Urothelium cell line (cell line): Measurements from ENCODE around the gene SLC39A11.
"Not testable (repeated sequence)": the region's sequence is repeated elsewhere in the genome, so short reads cannot be mapped to it uniquely, and the experiment has no call there.

Source experiments
- DNase-seq: peaks from one replicate; pipeline ENCODE4 v3.0.0; 2011; ENCODE audit warnings: low spot score, mixed read lengths
- FAIRE-seq: peaks from 2 replicates; lab custom pipeline; 2011; peaks lifted over from hg19 to GRCh38; lab: Jason Lieb, UNC

Gene SLC39A11

DNA sequence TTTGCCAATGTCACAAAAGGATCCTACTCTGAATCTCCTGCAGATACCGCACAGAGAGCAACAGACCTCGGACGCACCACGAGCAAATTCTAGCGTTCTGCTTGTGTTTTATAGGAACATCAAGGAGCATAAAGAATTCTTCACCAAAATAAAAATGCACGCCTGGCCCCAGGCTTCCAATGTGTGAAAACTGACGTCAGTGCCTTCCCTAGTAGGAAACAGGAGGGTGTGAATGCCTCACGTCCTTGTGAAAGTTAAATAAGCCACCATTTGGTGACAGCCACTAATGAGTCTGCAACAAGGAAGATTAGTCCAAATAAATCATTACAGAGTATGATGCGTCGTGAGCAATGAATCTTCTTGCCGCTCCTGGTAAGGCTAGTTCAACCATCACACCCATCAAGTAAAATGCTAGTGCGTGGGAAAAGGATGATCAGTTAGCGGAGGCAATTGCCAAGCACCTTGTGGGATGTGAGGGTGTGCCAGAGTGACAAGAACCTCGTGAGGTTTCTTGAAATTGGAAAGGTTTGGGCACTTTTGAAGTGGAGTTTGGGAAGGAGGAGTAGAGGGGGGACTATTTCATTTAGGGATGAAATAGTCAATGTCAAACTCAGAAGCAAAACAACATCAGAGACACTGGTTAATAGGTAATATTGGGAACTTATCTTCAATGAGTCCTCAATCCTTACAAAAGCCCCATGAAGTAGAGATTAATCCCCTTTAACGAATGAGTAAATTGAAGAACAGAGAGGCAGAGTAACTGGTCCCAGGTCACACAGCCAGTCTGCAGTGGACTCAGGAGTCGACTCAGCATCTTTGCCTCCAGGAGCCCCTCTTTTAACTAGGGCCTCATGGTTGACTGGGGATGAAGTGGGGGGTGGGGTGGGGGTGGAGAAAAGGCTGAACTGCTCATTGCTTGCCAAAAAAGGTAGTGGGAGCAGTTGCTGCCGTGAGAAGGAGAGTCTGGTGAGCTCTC lies 238.8 kb downstream of the SLC39A11 start:
- DNase-seq (no peak), FAIRE-seq (no peak)

DNA sequence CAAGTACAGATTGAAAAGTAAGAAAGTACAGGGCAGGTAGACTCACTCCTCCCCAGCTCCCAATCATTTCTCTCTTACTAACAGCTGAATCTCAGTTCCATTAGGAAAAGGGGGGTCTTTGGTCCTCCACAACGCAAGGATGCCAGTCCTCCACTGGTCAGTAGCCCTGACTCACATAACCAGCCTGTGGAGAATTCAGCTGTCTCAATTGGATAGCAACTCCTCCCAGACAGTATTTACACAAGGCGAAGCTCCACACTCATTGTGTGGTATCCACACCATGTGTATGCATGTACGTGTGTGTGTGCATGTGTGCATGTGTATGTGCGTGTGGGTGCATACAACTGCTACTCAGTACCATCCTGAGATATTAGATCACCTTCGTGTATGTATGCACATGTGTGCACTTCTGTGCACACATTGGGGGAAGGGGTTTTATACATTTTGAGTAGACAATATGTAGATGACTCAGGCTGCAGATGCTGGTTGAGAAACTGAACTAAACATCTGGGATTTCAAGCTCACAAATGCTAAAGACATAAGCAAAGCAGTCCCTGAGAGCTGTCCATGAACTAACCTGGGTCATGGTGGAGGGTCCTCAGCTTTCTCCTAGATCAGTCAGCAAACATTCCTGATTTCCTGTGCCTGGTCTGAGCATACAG lies 240.1 kb downstream of the SLC39A11 start:
- no peak for DNase-seq
- peak; percentile 91 for FAIRE-seq

DNA sequence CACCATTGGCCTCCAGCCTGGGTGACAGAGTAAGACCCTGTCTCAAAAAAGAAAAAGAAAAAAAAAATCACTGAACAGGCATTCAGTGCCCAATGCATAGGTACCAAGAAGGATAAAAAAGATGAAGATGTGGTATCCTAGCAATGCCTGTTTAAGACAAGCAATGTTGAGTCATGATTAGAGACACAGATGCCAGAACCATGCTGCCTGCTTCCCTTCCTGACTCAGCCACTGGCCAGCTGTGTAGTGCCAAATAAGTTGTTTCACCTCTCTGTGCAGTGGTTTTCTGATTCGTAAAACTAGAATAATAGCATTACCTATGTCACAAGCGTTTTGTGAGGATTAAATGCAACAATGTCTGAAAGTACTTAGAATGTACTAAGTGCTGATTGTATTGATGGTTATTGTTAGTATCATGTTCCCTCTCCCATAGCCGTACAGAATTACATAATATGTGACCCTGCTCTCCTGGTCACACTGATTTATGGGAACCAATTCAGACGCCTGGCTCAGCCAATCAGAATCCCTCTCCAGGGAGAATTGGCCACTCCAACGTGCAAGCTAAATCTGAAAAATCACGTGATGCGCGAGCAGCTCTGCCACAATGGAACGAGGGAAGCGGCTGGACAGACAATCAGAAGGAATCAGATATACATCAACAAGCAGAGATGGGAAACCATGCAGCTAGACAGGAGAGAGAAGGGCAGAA lies 241.9 kb downstream of the SLC39A11 start:
- FAIRE-seq (peak; percentile 85), DNase-seq (no peak)

DNA sequence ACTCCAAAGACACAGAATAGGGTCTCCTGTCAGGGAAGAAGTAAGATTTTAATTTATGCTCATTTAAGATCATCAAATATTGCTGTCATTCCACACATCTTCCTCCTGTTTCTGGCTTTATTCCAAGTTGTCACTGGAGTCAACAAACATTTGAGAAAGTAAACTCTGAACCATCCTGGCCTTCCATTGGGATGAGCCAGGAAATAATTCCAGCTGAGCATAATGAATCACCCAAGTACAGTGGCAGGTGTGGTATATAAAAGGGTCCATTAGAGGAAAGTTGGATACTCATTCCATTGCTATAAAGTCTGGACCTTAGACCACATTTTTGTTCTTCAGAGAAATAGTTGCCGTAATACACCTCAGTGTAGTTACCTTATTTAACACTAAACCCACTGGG lies 246.1 kb downstream of the SLC39A11 start:
- DNase-seq: no peak
- no peak for FAIRE-seq

DNA sequence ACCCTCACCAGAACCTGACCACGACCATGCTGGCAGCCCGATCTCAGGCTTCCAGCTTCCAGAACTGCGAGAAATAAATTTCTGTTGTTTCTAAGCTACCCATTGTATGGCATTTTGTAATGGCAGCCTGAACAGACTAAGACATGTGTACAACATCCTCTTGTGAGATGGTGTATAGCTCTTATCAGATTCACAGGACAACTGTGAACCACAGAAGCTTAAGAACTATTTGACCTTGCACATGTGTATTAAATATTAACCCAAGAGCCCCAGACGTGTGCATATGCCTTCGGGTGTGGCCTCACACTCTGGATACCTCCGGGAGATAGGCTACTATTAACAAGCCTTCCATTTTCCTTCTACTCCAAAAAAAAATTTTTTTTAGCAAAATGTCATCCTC lies 248.9 kb downstream of the SLC39A11 start:
- DNase-seq (no peak), FAIRE-seq (peak; percentile 13)

DNA sequence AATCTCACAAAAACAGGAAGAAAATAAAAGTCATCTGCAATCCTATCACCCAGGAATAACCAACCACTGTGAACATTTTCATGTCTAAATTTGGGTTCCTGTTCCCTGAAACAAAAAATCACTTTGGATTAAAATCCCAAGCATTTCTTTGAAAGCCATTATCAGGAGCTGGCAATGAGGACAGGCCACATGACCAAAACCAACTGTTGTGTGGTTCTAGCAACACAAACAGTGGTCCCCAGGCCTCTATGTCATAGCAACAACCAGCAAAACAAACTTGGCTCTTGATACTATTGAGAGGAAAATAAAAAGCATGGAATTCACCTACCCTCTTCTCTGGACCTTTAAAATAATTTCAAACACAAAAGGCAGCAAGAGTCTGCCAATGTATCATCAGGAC lies 252.5 kb downstream of the SLC39A11 start:
- no peak for FAIRE-seq
- DNase-seq: no peak

DNA sequence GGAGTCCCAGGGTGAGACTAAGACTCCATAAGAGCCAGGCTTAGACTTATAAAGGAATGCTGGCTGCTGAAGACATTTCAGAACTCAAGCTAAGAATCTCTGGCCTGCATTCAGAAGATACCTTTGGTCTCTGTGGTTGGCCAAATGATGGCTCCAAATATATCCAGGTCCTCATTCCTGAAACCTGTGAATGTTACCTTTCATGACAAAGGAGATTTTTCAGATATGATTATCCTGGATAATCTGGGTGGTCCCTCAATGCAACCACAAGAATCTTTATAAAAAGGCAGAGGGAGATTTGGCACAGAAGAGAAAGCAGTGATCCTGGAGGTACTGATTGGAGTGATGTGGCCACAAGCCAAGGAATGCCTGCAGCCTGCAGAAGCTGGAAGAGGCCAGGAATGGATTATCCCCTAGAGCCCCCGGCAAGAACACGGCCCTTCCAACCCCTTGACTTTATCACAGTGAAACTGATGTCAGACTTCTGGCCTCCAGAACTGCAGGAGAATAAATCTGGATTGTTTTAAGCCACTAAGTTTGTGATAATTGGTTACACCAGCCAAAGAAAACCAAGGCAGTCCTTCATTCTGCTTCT lies 253.3 kb downstream of the SLC39A11 start:
- FAIRE-seq: no peak
- no peak for DNase-seq

DNA sequence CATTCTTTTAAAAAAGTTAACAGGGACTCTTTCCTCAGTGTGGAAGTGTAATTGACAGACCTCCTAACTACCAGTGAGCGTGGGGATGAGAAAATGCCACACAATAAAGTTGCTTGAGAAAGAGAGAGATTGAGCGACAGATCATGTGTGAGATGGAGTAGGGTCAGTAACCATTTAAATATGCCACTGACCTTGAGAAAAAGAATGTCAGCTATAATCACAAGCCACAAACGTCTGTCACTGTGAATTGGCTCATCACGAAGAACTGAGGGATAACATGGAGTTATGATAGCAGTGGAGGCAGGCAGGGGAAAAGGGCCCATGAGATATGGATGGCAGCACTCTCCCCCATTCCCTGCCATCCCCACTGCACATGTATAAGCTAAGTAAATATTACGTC lies 253.9 kb downstream of the SLC39A11 start:
- DNase-seq (no peak), FAIRE-seq (peak; percentile 61)

DNA sequence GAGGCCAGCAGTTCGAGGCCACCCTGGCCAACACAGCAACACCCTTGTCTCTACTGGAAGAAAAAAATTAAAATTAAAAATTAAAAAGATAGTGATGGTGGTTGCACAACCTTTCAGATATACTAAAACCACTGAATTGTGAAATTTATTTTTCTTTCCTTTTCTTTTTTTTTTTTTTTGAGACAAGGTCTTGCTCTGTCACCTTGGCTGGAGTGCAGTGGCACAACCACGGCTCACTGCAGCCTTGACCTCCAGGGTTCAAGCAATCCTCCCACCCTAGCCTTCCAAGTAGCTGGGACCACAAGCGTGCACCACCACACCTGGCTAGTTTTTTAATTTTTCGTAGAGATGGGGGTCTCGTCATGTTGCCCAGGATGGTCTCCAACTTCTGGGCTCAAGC lies 254.4 kb downstream of the SLC39A11 start:
- FAIRE-seq (peak; percentile 40), DNase-seq (no peak)

DNA sequence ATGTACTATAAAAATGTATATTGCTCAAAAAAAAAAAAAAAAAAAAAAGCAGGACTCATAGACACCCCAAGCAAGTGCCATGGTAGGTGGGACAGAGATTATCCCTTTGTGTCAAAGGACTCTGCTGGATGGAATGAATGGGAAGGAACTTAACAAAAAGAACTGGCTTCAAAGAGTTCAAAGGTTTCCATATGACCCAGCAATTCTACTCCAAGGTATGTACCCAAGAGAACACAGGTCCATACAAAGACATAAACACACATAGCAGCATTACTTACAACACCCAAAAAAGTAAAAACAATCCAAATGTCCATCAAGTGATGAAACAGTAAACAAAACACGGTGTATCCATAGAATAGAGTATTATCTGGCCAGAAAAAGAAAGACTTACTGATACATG lies 255.2 kb downstream of the SLC39A11 start:
- no peak for DNase-seq
- no peak for FAIRE-seq

DNA sequence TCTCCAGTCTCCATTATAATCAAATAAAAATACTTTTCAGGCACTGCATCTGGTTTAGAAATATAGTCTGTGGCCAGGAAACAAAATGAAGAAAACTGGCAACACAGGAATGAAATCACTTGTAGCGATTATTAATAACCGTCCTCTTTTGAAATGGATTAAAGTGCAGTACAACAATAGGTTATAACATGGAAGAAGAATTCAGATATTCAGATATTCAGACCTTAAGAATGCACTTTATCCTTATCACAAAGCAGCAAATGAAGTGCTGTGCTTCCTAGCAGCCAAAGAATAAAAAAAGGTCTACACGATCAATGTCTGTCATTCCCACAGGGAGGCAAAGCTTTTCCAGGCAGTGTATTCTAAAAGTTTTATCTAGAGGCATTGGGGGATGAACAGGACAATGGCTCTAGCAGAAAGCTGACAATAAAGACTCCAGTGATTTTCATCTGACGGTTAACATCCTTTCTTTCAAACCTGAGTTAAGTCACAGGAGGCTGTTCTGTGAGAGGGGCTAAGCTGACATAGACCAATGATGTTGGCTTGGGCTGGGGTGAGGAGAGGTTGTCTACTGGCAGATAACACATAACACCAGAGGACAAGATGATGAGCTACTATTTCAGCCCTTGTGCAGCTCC lies 259.2 kb downstream of the SLC39A11 start:
- FAIRE-seq: peak; percentile 77
- DNase-seq: no peak

DNA sequence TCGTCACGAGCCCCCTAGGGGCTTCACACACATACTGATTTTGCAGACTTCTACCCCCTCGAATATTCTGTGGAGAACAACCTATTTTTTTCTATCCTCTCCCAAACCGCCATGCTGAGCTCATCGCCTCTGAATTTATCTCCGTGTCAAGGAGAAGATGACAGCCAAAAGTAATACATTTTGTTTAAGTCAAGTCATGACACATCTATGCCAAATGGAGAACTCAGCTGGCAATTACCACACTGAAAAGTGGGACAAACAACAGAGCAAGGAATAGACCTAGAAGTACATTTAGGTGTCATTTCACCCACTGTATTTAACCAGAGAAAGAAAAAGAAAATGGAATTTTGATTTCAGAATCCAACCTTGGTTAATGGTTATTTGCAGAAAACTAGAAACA lies 260.2 kb downstream of the SLC39A11 start:
- FAIRE-seq: no peak
- no peak for DNase-seq

DNA sequence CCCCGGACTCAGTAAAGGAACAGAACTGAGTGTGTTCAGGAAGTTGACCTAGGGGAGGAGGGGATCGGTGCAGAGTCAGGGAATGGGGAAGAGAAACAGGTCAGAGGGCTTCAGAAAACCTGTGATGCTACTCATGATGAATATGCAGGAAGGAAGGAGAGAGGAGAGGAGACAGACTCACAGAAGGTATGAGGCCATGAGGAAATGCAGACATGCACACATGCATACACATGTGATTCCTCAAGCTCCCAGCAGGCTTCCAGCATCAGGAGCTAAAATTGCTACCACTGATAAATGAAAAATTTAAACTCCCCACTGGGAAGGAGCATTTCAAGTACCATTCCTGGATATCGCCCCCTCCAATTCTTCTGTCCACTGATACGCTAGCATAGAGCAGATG lies 262.6 kb downstream of the SLC39A11 start:
- no peak for FAIRE-seq
- DNase-seq: no peak

DNA sequence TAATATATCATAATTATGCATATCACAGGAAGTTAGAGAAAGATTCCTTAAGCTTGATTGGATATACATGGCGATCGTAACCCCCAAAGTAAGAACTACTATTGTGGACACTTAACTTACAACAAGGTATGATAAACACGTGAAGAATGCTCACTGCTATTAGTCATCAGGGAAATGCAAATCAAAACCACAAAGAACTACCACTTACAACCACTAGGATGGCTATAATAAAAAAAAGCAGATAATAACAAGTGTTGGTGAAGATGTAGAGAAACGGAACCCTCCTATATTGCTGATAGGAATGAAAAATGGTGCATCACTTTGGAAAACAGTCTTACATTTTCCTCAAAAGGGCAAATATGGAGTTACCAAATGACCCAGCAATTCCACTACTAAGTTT lies 265.9 kb downstream of the SLC39A11 start:
- DNase-seq: peak; percentile 71

DNA sequence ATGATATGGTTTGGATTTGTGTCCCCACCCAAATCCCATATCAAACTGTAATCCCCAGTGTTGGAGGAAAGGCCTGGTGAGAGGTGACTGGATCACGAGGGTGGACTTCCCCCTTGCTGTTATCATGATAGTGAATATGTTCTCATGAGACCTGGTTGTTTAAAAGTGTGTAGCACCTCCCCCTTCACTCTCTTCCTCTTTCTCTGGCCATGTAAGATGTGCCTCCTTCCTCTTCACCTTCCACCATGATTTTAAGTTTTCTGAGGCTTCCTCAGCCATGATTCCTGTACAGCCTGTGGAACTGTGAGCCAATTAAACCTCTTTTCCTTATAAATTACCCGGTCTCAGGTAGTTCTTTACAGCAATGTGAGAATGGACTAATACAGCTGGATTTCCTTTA lies 266.4 kb downstream of the SLC39A11 start:
- FAIRE-seq: peak; percentile 89
- not testable (repeated sequence) for DNase-seq

More for the DNA sequence above, 265.9 kb downstream of the SLC39A11 start:
- FAIRE-seq: peak; percentile 79

DNA sequence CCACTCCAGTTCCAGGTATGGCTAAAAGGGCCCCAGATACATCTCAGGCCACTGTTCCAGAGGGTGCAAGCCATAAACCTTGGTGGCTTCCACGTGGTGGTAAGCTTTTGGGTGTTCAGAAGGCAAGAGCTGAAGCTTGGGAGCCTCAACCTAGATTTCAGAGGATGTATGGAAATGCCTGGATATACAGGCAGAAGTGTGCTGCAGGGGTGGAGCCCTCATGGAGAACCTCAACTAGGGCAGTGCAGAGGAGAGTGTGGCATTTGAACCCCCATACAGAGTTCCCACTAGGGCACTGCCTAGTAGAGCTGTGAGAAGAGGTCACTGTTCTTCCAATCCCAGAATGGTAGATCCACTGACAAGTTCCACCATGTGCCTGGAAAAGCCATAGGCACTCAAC lies 267.3 kb downstream of the SLC39A11 start:
- FAIRE-seq: no peak

DNA sequence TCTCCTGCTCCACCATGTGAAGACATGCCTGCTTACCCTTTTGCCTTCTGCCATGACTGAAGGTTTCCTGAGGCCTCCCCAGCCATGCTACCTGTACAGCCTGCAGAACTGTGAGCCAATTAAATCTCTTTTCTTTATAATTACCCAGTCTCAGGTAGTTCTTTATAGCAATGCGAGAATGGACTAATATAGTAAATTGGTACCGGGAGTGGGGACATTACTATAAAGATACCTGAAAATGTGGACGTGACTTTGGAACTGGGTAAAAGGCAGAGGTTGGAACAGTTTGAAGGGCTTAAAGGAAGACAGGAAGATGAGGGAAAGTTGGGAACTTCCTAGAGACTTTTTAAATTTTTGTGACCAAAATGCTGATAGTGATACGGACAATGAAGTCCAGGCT lies 268.2 kb downstream of the SLC39A11 start:
- not testable (repeated sequence) for DNase-seq
- peak; percentile 70 for FAIRE-seq

More for the DNA sequence above, 267.3 kb downstream of the SLC39A11 start:
- no peak for DNase-seq

DNA sequence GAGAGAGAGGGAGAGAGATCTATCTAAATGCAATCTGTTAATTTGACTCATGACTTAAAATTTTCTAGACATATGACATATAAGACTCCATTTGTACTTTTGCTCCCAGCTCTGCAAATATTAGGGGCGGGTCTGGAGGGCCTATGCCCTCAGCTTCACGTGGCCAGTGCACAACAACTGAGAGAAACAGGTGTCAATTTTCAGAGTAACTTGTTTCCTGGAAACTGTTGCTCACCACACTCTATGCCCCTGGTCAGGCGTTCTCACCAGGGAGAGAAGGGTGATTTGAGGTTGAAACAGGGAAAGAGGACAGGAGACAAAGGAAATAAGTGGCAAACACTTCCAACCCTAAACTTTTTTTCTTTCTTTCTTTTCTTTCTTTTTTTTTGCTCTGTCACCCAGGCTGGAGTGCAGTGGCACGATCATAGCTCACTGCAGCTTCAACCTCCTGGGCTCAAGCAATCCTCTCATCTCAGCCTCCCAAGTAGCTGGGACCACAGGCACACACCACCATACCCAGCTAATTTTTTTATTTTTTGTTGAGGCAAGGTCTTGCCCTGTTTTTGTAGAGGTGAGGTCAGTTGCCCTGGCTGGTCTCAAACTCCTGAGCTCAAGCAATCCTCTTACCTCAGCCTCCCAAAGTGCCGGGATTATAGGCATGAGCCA lies 270.0 kb downstream of the SLC39A11 start:
- FAIRE-seq: no peak
- DNase-seq: no peak

DNA sequence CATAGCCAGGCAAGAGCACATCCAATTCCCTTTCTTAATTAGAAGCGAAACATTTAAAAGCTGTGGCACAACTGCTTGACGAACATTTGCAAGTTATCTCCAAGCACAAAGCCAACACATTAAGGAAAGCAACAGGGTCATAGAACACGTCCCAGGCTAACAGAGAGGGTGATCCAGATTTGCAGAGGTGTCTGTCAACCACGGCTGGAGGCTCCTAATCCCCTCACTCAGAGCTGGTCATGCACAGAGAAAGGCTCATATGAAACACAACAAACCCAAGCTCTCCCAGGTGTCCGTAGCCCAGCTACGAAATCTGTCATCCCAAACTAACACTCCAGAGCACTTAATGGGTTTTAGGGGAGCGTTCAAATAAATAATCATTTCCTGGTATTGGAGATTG lies 276.1 kb downstream of the SLC39A11 start:
- FAIRE-seq: peak; percentile 58
- DNase-seq: no peak

DNA sequence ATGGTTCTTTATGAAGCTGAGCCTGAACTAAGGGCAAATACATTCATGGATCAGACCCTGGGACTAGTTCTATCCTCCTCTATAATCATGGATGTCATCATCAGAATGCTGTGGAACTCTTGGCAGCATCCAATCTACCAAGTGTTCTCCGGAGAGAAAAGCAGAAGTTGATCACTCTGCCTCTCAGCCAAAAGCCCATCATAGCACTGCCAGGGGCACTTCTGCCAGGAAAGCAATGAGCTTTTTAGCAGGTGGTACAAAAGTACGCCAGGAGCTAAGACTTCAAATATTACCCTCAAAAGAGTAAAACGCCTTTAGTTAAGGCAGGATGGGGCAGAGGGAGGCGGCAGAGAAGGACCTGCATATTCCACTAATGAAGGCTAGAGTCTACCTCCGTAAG lies 279.0 kb downstream of the SLC39A11 start:
- FAIRE-seq (peak; percentile 27), DNase-seq (no peak)
